ENCODE results near the gene COL6A2.

COL6A2 gene

GRCh38 chr21:46064870-46065214 is 33.1 kb upstream of the COL6A2 start:
- ChIA-PET POLR2A (no interaction called here), CTCF (no interaction called here)
- H3K9me3 ChIP-seq (ENCODE audit: control extremely low read depth in 1 of 5, control insufficient read depth in 4 of 5, insufficient read depth in 2 of 5, low read depth in 1 of 5, low read length in 4 of 5): peaks cover 0 to 21% (median 17%) of the 10 kb centered on the region in 5 experiments
- peaks cover 0 to 40% (median 35%) of the 10 kb centered on the region in 4 experiments for H3K4me1 ChIP-seq (ENCODE audit: control extremely low read depth in 1 of 4, control insufficient read depth in 4 of 4, insufficient read depth in 4 of 4, low read length in 3 of 4)
- no peaks in the 10 kb centered on the region for H3K36me3 ChIP-seq (ENCODE audit: control insufficient read depth in 4 of 4, insufficient read depth in 4 of 4, low read length in 3 of 4)
- H3K27ac ChIP-seq (ENCODE audit: insufficient read depth in 1 of 2, low read depth in 1 of 2, low read length in 2 of 2, poor library complexity in 1 of 2, severe bottlenecking in 2 of 2): peak overlapping the region in 1 of 2 experiments; percentile 67
- peaks cover 0 to 14% (median 0%) of the 10 kb centered on the region in 5 experiments for H3K27me3 ChIP-seq (replicated peaks in 2 of 5; ENCODE audit: control insufficient read depth in 4 of 5, insufficient read depth in 5 of 5, low read length in 4 of 5)
- DNase-seq: no peak
- no peak overlapping the region for H3K4me3 ChIP-seq (ENCODE audit: control insufficient read depth in 1 of 7, extremely low read depth in 1 of 7, insufficient read depth in 4 of 7, low read depth in 2 of 7, low read length in 6 of 7)
- WGBS (ENCODE audit: insufficient coverage): 77% methylated on average over 12 of the region's 13 CpGs

DNA sequence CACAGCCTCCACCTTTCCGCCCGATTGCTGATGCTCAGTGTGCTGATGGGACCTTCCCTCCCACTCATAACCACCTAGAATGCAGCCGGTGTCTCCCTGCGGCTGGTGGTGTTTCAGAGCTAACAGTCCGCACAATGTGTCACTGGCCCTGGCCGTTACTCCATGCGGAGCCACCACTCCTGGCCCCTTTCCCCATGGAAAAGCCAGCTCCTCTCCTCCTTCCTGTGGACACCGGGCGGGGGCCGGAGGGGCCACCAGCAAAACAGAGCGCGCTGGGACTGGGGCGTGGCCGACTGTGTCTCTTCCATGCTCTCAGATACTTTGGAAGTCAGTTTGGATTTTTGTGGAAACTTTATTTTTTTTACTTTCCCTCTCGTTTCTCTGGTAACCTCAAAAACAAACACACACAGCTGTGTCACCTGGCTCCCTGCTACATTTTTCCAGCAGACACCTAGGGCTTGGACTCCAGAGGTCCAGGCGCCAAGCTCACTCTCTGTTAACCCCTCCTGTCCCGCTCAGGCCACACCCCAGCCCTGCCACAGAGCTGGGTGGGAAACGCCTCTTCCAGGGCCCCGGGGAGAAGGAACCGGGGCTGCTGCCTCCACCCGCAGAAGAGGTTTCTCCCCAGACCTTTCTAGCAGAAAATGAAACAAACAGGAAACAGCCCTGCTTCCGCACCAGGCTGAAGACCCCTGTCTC is 32.5 kb upstream of the COL6A2 start:
- 58% methylated on average over 18 of the region's 22 CpGs for WGBS (ENCODE audit: insufficient coverage)
- peaks cover 0 to 35% (median 30%) of the 10 kb centered on the region in 4 experiments for H3K4me1 ChIP-seq (ENCODE audit: control extremely low read depth in 1 of 4, control insufficient read depth in 4 of 4, insufficient read depth in 4 of 4, low read length in 3 of 4)
- peaks cover 0 to 14% (median 0%) of the 10 kb centered on the region in 5 experiments for H3K27me3 ChIP-seq (replicated peaks in 2 of 5; ENCODE audit: control insufficient read depth in 4 of 5, insufficient read depth in 5 of 5, low read length in 4 of 5)
- H3K27ac ChIP-seq (ENCODE audit: insufficient read depth in 1 of 2, low read depth in 1 of 2, low read length in 2 of 2, poor library complexity in 1 of 2, severe bottlenecking in 2 of 2): peak overlapping the region in 1 of 2 experiments; percentile 67
- DNase-seq: peak; percentile 29 to 77 (median 74)
- peak overlapping the region in 5 of 7 experiments; percentile 24 to 71 (median 36) for H3K4me3 ChIP-seq (ENCODE audit: control insufficient read depth in 1 of 7, extremely low read depth in 1 of 7, insufficient read depth in 4 of 7, low read depth in 2 of 7, low read length in 6 of 7)
- H3K36me3 ChIP-seq (ENCODE audit: control insufficient read depth in 4 of 4, insufficient read depth in 4 of 4, low read length in 3 of 4): no peaks in the 10 kb centered on the region
- H3K9me3 ChIP-seq (ENCODE audit: control extremely low read depth in 1 of 5, control insufficient read depth in 4 of 5, insufficient read depth in 2 of 5, low read depth in 1 of 5, low read length in 4 of 5): peaks cover 0 to 21% (median 17%) of the 10 kb centered on the region in 5 experiments
- CTCF ChIA-PET: interaction anchor here (0.8 to 1.6 kb wide), 2 partner anchors 88 to 94 kb away, joined by 3 to 4 read pairs; no protein-coding TSS in a partner anchor
- POLR2A ChIA-PET: interaction anchor here (0.8 kb wide), 1 partner anchor 77 kb away, joined by 3 read pairs; no protein-coding TSS in a partner anchor

GRCh38 chr21:46065914-46066551 is 31.9 kb upstream of the COL6A2 start:
- peak overlapping the region in 1 of 2 experiments; percentile 67 for H3K27ac ChIP-seq (ENCODE audit: insufficient read depth in 1 of 2, low read depth in 1 of 2, low read length in 2 of 2, poor library complexity in 1 of 2, severe bottlenecking in 2 of 2)
- ChIA-PET CTCF (interaction anchor here (0.8 to 1.6 kb wide), 3 partner anchors 9 to 95 kb away, joined by 3 to 4 read pairs (median 3); no protein-coding TSS in a partner anchor), POLR2A (interaction anchor here (0.8 kb wide), 1 partner anchor 76 kb away, joined by 3 read pairs; no protein-coding TSS in a partner anchor)
- H3K36me3 ChIP-seq (ENCODE audit: control insufficient read depth in 4 of 4, insufficient read depth in 4 of 4, low read length in 3 of 4): no peaks in the 10 kb centered on the region
- H3K4me3 ChIP-seq (ENCODE audit: control insufficient read depth in 1 of 7, extremely low read depth in 1 of 7, insufficient read depth in 4 of 7, low read depth in 2 of 7, low read length in 6 of 7): peak overlapping the region in 5 of 7 experiments; percentile 24 to 71 (median 36)
- H3K27me3 ChIP-seq (replicated peaks in 2 of 5; ENCODE audit: control insufficient read depth in 4 of 5, insufficient read depth in 5 of 5, low read length in 4 of 5): peaks cover 0 to 10% (median 0%) of the 10 kb centered on the region in 5 experiments
- H3K4me1 ChIP-seq (ENCODE audit: control extremely low read depth in 1 of 4, control insufficient read depth in 4 of 4, insufficient read depth in 4 of 4, low read length in 3 of 4): peaks cover 0 to 28% (median 24%) of the 10 kb centered on the region in 4 experiments
- peak in 2 of 3 donors; percentile 23 for DNase-seq
- H3K9me3 ChIP-seq (ENCODE audit: control extremely low read depth in 1 of 5, control insufficient read depth in 4 of 5, insufficient read depth in 2 of 5, low read depth in 1 of 5, low read length in 4 of 5): peaks cover 0 to 21% (median 17%) of the 10 kb centered on the region in 5 experiments
- 59% methylated on average over 19 of the region's 23 CpGs for WGBS (ENCODE audit: insufficient coverage)

GRCh38 chr21:46066591-46067331 is 31.2 kb upstream of the COL6A2 start:
- peak overlapping the region in 2 of 7 experiments; percentile 19 to 55 for H3K4me3 ChIP-seq (ENCODE audit: control insufficient read depth in 1 of 7, extremely low read depth in 1 of 7, insufficient read depth in 4 of 7, low read depth in 2 of 7, low read length in 6 of 7)
- POLR2A ChIA-PET: no interaction called here
- DNase-seq: no peak
- H3K9me3 ChIP-seq (ENCODE audit: control extremely low read depth in 1 of 5, control insufficient read depth in 4 of 5, insufficient read depth in 2 of 5, low read depth in 1 of 5, low read length in 4 of 5): peaks cover 0 to 16% (median 13%) of the 10 kb centered on the region in 5 experiments
- H3K36me3 ChIP-seq (ENCODE audit: control insufficient read depth in 4 of 4, insufficient read depth in 4 of 4, low read length in 3 of 4): no peaks in the 10 kb centered on the region
- CTCF ChIA-PET: interaction anchor here (1.3 to 1.6 kb wide), 2 partner anchors 10 to 96 kb away, joined by 3 to 4 read pairs; no protein-coding TSS in a partner anchor
- no peak overlapping the region for H3K27ac ChIP-seq (ENCODE audit: insufficient read depth in 1 of 2, low read depth in 1 of 2, low read length in 2 of 2, poor library complexity in 1 of 2, severe bottlenecking in 2 of 2)
- peaks cover 0 to 3% (median 0%) of the 10 kb centered on the region in 5 experiments for H3K27me3 ChIP-seq (replicated peaks in 2 of 5; ENCODE audit: control insufficient read depth in 4 of 5, insufficient read depth in 5 of 5, low read length in 4 of 5)
- peaks cover 0 to 23% (median 22%) of the 10 kb centered on the region in 4 experiments for H3K4me1 ChIP-seq (ENCODE audit: control extremely low read depth in 1 of 4, control insufficient read depth in 4 of 4, insufficient read depth in 4 of 4, low read length in 3 of 4)
- 90% methylated on average over 28 of the region's 29 CpGs for WGBS (ENCODE audit: insufficient coverage)

- H3K9me3 ChIP-seq (ENCODE audit: control extremely low read depth in 1 of 5, control insufficient read depth in 4 of 5, insufficient read depth in 2 of 5, low read depth in 1 of 5, low read length in 4 of 5): peaks cover 0 to 7% (median 7%) of the 10 kb centered on the region in 5 experiments
- H3K27me3 ChIP-seq (replicated peaks in 2 of 5; ENCODE audit: control insufficient read depth in 4 of 5, insufficient read depth in 5 of 5, low read length in 4 of 5): no peaks in the 10 kb centered on the region
- CTCF ChIA-PET: no interaction called here
- H3K4me3 ChIP-seq (ENCODE audit: control insufficient read depth in 1 of 7, extremely low read depth in 1 of 7, insufficient read depth in 4 of 7, low read depth in 2 of 7, low read length in 6 of 7): no peak overlapping the region
- H3K36me3 ChIP-seq (ENCODE audit: control insufficient read depth in 4 of 4, insufficient read depth in 4 of 4, low read length in 3 of 4): no peaks in the 10 kb centered on the region
- H3K4me1 ChIP-seq (ENCODE audit: control extremely low read depth in 1 of 4, control insufficient read depth in 4 of 4, insufficient read depth in 4 of 4, low read length in 3 of 4): peaks cover 0 to 23% (median 22%) of the 10 kb centered on the region in 4 experiments
- H3K27ac ChIP-seq (ENCODE audit: insufficient read depth in 1 of 2, low read depth in 1 of 2, low read length in 2 of 2, poor library complexity in 1 of 2, severe bottlenecking in 2 of 2): no peak overlapping the region
- WGBS (ENCODE audit: insufficient coverage): 97% methylated on average over 26 of the region's 32 CpGs
- POLR2A ChIA-PET: no interaction called here
- no peak for DNase-seq
Measured at GRCh38 chr21:46067505-46068201, 30.3 kb upstream of the COL6A2 start.

GRCh38 chr21:46068516-46069079 is 29.3 kb upstream of the COL6A2 start:
- H3K27me3 ChIP-seq (replicated peaks in 2 of 5; ENCODE audit: control insufficient read depth in 4 of 5, insufficient read depth in 5 of 5, low read length in 4 of 5): no peaks in the 10 kb centered on the region
- H3K9me3 ChIP-seq (ENCODE audit: control extremely low read depth in 1 of 5, control insufficient read depth in 4 of 5, insufficient read depth in 2 of 5, low read depth in 1 of 5, low read length in 4 of 5): no peaks in the 10 kb centered on the region
- H3K4me3 ChIP-seq (ENCODE audit: control insufficient read depth in 1 of 7, extremely low read depth in 1 of 7, insufficient read depth in 4 of 7, low read depth in 2 of 7, low read length in 6 of 7): no peak overlapping the region
- ChIA-PET POLR2A (no interaction called here), CTCF (no interaction called here)
- WGBS (ENCODE audit: insufficient coverage): 100% methylated on average over 3 of the region's 14 CpGs
- no peak for DNase-seq
- no peak overlapping the region for H3K27ac ChIP-seq (ENCODE audit: insufficient read depth in 1 of 2, low read depth in 1 of 2, low read length in 2 of 2, poor library complexity in 1 of 2, severe bottlenecking in 2 of 2)
- H3K36me3 ChIP-seq (ENCODE audit: control insufficient read depth in 4 of 4, insufficient read depth in 4 of 4, low read length in 3 of 4): no peaks in the 10 kb centered on the region
- peaks cover 0 to 23% (median 22%) of the 10 kb centered on the region in 4 experiments for H3K4me1 ChIP-seq (ENCODE audit: control extremely low read depth in 1 of 4, control insufficient read depth in 4 of 4, insufficient read depth in 4 of 4, low read length in 3 of 4)

Data from common myeloid progenitor, CD34-positive (primary cell).